Activated naive CD4-positive, alpha-beta T cell treated with anti-CD3 and anti-CD28 coated beads for 36 hours (primary cell): ENCODE results near the gene PPP1R11. TPM values are rescaled to one million over a fixed set of nuclear protein-coding genes. Genes with fewer than 3 reads are reported as not detected.

Source experiments
- CTCF ChIA-PET: fragments of 350-600 bp; sonication (Branson Sonifier 250); formaldehyde crosslinking; loops from one replicate; lab custom pipeline; 2021; ENCODE audit warnings: antibody characterized with exemption; lab: Charles Lee
- DNase-seq: peaks from one replicate; pipeline ENCODE4 v3.0.0-alpha.2; 2020
- H3K27ac Mint-ChIP-seq: one replicate; pipeline ENCODE4 v1.8.0; 2021; ENCODE audit warnings: mild to moderate bottlenecking, mixed read lengths
- H3K27me3 Mint-ChIP-seq: one replicate; pipeline ENCODE4 v1.8.0; 2021; ENCODE audit warnings: low read depth, mixed read lengths
- H3K36me3 Mint-ChIP-seq: one replicate; pipeline ENCODE4 v1.8.0; 2021; ENCODE audit warnings: low read depth, mixed read lengths
- H3K4me1 Mint-ChIP-seq: one replicate; pipeline ENCODE4 v1.8.0; 2021; ENCODE audit warnings: low read depth, mixed read lengths
- H3K4me3 Mint-ChIP-seq: one replicate; pipeline ENCODE4 v1.8.0; 2021; ENCODE audit warnings: mild to moderate bottlenecking, moderate library complexity, mixed read lengths
- H3K9me3 Mint-ChIP-seq: one replicate; pipeline ENCODE4 v1.8.0; 2021; ENCODE audit warnings: mixed read lengths
- intact Hi-C: fragments of 100-400 bp; cut with micrococcal nuclease; formaldehyde crosslinking; loops from one replicate; pipeline ENCODE4 v1.15.1; 2023
- total RNA-seq, 2 experiments: library from RNA; stranded (reverse); gene quantifications; one replicate each; pipeline ENCODE4 v1.2.3, GENCODE V29; 2021

PPP1R11 gene
- total RNA-seq, 2 experiments from 2014 or later: 42.8 to 46.6 TPM

DNA sequence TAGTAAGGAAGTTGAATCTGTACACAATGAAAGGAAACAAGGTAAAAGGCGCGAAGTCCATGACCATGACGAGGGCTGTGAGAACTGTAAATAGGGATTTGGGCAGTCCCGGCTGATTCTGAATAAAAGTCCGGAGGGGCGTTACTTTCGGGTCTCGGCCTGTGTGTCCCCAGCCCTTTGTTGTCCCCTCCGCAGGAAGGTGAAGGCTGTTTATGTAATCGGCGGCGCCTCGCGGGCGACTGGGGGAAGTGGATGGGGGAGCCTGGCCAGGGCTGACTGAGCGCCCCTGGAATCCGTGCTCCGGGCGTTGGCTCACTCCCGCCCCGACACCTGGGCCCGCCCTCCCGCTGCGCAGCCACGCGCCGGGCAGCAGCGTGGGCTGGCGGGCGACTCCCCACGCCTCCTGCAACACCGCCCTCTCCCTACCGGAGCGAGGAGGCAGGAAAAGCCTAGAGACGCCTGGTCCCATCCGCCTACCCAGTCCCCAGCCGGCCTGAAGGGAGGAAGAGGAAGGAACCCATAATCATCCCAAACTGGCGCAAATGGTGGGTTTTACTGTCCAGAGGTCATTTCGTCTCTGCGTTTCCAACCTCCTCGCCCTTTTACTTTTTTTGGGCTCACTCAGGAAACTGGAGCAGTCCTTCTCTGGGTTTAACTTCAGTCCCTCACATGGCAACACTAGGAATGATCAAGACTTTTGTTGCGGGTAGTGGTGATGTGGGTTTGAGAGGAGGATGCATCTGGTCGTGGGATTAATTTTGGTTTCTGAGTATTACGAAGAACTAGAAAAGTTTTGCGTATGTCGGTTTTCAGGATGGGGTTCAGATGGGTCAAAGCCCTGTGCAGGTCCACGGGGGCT, 33.8 kb downstream of the PPP1R11 start:
- DNase-seq: peak; percentile 37
- Mint-ChIP-seq H3K27ac (no peak overlapping the region), H3K9me3 (no peaks in the 10 kb centered on the region), H3K4me1 (peaks cover 56% of the 10 kb centered on the region), H3K27me3 (peaks cover 20% of the 10 kb centered on the region), H3K4me3 (peak overlapping the region; percentile 78), H3K36me3 (no peaks in the 10 kb centered on the region)
- CTCF ChIA-PET: interaction anchor here (1.1 to 7.9 kb wide), 8 partner anchors 24 to 253 kb away, joined by 3 to 227 read pairs (median 6); partner anchors contain the start of gene PPP1R11
- intact Hi-C loops: loop anchor here (1.0 kb wide), 1 partner anchor 112 kb away; the partner anchor contains the start of gene TRIM26

DNA sequence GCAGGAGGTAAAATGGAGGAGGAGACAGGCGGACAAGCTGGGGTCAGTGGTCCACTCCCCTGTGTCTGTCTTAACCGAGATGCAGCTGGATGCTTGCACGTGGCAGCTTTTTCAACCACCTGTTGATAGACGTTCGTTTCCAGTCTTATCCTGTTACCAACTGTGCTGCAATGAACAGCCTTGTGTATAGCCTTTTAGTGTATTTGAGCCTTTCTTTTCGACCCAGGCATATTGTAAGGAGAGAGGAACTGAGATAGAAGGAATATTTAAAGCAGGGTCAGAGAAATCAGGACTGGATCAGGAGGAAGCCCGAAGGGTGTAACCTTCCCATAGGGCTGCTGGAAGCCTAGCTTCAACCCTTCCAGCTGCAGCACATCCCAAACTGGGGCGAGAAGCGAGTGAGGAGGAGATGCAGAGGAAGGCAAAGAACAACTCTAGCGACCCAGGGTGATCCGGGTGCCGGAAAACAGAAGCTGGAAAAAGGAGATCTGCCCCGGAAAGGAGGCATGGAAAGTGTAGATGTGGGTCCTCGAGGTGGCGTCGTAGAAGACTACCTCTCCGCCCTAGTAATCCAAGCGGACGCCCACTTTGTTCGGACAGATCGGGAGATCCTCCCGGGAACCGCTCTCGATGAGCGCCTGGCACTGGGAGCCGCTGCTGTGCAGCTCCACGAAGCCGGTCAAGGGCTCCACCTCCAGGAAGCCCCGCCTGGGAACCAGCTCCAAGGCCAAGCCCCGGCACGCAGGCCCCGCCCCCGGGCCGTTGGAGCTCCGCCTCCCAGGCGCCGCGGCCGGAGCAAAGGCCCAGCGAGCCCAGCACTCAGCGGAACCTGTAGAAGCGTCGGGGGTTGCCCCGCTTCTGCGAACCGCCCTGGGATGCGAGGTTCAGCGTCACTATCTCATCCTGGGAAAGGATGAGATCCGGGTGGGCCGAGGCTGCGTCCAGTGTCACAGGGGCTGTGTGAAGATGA, 34.7 kb downstream of the PPP1R11 start:
- Mint-ChIP-seq H3K27me3 (peaks cover 20% of the 10 kb centered on the region), H3K36me3 (no peaks in the 10 kb centered on the region), H3K4me1 (peaks cover 56% of the 10 kb centered on the region), H3K27ac (no peak overlapping the region), H3K4me3 (peak overlapping the region; percentile 78), H3K9me3 (no peaks in the 10 kb centered on the region)
- DNase-seq: peak; percentile 73
- intact Hi-C loops: loop anchor here (1.0 to 2.0 kb wide), 3 partner anchors 35 to 295 kb away; partner anchors contain the start of genes PPP1R11 and TRIM26
- CTCF ChIA-PET: interaction anchor here (0.6 to 7.9 kb wide), 11 partner anchors 24 to 254 kb away, joined by 3 to 227 read pairs (median 6); partner anchors contain the start of genes POLR1H and PPP1R11

DNA sequence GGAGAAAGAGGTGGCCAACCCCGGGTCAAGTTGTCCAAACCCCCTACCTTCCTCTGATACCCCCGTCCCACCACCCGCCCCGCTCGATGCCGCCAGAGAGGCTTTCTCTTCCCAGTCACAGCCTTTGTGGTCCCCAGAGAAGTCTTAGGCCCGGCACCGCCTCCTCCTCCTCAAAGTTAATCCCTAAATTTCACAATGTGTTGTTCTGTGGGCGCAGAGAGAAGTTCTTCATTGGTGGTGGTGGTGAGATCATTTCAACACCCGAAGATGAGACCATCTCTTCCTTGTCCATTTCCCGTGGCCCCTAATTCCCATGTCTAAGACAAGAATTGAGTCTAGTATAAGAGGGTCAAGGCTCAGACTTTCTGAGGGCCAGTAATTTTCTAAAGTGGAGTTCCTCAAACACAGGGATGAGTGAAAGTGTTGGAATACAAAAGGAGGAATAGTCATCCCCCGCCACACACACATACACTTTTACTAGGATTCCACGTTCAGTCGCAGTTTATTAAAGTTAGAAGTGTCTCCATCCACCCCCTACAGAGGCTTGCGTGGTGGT, 35.5 kb downstream of the PPP1R11 start:
- H3K4me1 Mint-ChIP-seq: peaks cover 51% of the 10 kb centered on the region
- H3K9me3 Mint-ChIP-seq: no peaks in the 10 kb centered on the region
- H3K36me3 Mint-ChIP-seq: no peaks in the 10 kb centered on the region
- H3K27me3 Mint-ChIP-seq: peaks cover 20% of the 10 kb centered on the region
- DNase-seq: no peak
- no peak overlapping the region for H3K27ac Mint-ChIP-seq
- CTCF ChIA-PET: interaction anchor here (1.0 to 7.9 kb wide), 17 partner anchors 8 to 154 kb away, joined by 3 to 227 read pairs (median 6); partner anchors contain the start of genes POLR1H, PPP1R11, RNF39 and TRIM40
- peak overlapping the region; percentile 78 for H3K4me3 Mint-ChIP-seq
- intact Hi-C loops: loop anchor here (2.0 kb wide), 2 partner anchors 36 to 294 kb away; partner anchors contain the start of gene PPP1R11

DNA sequence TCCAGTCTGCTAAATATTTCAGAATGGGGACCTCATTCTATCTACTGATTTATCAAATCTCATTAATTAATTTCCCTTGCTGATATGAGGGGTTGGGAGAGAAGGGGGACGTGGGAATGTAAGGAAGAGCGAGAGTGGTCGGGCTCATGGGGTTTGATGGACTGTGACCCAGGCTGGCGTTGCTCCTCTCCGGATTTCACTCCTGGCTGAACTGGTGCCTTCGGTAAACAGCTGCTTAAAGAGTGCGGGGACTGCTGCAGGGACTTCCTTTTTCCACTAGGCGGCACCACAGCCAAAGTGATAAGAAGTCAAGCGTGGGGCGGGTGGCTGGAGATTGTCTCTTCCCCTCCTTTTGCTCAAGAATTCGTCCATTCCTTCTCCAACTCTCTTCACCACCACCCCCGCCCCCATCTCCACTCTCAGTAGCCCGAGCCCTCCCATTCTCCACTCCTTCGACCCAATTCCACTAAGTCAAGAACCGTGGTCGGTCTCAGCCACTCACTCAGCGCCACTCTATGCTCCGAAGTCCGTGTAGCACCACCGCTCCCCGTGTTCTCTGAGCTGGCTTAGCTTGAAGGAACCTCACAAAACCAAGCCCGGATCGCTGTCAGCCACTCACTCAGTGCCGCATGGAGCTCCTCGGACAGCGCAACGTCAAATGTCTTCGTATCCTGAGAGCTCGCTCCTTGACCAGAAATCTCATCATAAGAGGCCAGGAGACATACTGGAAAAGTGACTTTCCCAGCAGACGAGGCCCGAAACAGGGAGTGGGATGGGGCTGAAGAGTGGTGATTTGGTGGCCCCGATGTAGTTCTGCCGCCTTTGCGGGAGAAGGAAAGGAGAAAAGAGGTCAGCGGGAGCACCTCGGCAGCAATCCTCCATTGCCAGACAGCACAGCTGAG, 36.2 kb downstream of the PPP1R11 start:
- CTCF ChIA-PET: interaction anchor here (0.9 to 7.9 kb wide), 19 partner anchors 9 to 153 kb away, joined by 3 to 227 read pairs (median 6); partner anchors contain the start of genes POLR1H, RNF39 and TRIM40
- no peaks in the 10 kb centered on the region for H3K36me3 Mint-ChIP-seq

DNA sequence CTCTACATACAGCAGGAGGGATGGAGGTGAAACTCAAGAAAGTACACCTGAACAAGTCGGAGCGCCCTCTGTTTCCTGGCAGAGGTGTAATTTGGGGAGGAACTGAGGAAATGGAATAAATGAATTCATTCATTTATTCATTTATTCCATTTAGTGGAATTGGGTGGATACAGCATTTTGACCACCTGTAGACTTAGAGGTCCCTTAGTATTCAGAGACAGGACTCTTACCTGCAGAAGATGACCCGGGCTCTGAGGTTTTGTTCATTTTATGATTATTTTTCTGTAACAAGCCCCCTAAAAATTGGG, 36.8 kb downstream of the PPP1R11 start:
- intact Hi-C loops: loop anchor here (1.0 to 2.0 kb wide), 5 partner anchors 27 to 293 kb away; partner anchors contain the start of gene PPP1R11
- H3K4me1 Mint-ChIP-seq: peaks cover 39% of the 10 kb centered on the region
- no peaks in the 10 kb centered on the region for H3K9me3 Mint-ChIP-seq
- H3K27me3 Mint-ChIP-seq: peaks cover 30% of the 10 kb centered on the region
- CTCF ChIA-PET: interaction anchor here (0.9 to 7.9 kb wide), 17 partner anchors 9 to 153 kb away, joined by 3 to 227 read pairs (median 6); partner anchors contain the start of genes POLR1H, RNF39 and TRIM40
- no peak for DNase-seq
- H3K36me3 Mint-ChIP-seq: no peaks in the 10 kb centered on the region
- H3K4me3 Mint-ChIP-seq: peak overlapping the region; percentile 78
- no peak overlapping the region for H3K27ac Mint-ChIP-seq

More for the DNA sequence above, 36.2 kb downstream of the PPP1R11 start:
- Mint-ChIP-seq H3K27me3 (peaks cover 26% of the 10 kb centered on the region), H3K4me1 (peaks cover 45% of the 10 kb centered on the region), H3K4me3 (peak overlapping the region; percentile 78), H3K9me3 (no peaks in the 10 kb centered on the region), H3K27ac (no peak overlapping the region)
- DNase-seq: peak; percentile 93
- intact Hi-C loops: loop anchor here (1.0 to 2.0 kb wide), 5 partner anchors 28 to 294 kb away; partner anchors contain the start of gene PPP1R11

DNA sequence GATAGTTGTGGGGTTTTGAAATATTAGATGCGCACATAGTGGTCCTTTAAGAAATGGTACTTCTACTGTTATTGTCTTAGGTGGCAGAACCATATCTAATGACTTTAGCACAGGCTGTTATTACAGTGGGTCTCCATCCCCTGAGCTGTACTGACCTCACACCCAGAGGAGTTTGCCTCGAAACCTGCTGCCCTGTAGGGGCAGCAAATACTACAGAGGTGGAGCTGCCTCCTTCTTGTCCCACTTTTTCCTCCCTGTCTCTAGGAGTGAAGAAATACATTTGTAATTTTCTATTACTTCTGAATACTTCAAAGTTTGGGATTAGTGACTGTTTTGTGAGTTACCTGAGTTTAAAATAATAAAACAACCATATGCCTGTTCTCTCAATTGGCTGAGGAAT, 37.7 kb downstream of the PPP1R11 start:
- DNase-seq: no peak
- Mint-ChIP-seq H3K27me3 (peaks cover 29% of the 10 kb centered on the region), H3K27ac (no peak overlapping the region), H3K4me1 (peaks cover 31% of the 10 kb centered on the region), H3K4me3 (no peak overlapping the region), H3K36me3 (no peaks in the 10 kb centered on the region), H3K9me3 (no peaks in the 10 kb centered on the region)
- CTCF ChIA-PET: interaction anchor here (1.0 to 7.9 kb wide), 5 partner anchors 9 to 87 kb away, joined by 3 to 227 read pairs (median 6); no protein-coding TSS in a partner anchor
- intact Hi-C loops: no loop called here

DNA sequence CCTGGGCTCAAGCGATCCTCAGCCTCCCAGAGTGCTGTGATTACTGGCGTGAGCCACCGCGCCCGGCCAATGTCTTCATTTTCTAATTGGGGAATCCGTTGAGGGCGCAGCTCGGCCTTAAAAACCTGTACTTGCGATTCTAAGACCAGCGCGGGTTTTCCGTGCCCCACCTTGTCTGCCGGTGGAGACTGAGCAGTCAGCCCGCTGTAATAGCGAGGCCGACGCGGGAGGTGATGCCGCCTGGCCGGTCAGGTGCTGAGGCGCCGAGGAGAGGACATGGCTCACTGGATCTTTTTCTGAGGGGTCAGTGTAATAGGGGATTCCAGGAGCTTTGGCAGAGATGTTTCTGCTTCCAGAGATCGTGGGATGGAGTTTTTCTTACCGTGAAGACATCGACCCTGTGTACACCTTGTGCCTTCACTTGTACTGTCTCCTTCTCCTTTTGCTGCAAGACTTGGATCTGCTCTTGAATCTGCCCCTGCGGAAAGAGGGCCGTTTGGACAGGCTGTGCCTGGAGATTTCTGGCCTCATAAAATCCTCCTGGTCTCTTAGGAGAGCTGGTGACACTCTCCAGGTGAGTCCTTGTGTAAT, 44.4 kb downstream of the PPP1R11 start:
- CTCF ChIA-PET: interaction anchor here (0.8 to 0.9 kb wide), 2 partner anchors 13 to 20 kb away, joined by 3 to 4 read pairs; no protein-coding TSS in a partner anchor
- no peaks in the 10 kb centered on the region for H3K9me3 Mint-ChIP-seq
- H3K27ac Mint-ChIP-seq: no peak overlapping the region
- no peak for DNase-seq
- H3K4me1 Mint-ChIP-seq: peaks cover 11% of the 10 kb centered on the region
- intact Hi-C loops: no loop called here
- no peak overlapping the region for H3K4me3 Mint-ChIP-seq
- H3K36me3 Mint-ChIP-seq: no peaks in the 10 kb centered on the region
- H3K27me3 Mint-ChIP-seq: peaks cover 26% of the 10 kb centered on the region

DNA sequence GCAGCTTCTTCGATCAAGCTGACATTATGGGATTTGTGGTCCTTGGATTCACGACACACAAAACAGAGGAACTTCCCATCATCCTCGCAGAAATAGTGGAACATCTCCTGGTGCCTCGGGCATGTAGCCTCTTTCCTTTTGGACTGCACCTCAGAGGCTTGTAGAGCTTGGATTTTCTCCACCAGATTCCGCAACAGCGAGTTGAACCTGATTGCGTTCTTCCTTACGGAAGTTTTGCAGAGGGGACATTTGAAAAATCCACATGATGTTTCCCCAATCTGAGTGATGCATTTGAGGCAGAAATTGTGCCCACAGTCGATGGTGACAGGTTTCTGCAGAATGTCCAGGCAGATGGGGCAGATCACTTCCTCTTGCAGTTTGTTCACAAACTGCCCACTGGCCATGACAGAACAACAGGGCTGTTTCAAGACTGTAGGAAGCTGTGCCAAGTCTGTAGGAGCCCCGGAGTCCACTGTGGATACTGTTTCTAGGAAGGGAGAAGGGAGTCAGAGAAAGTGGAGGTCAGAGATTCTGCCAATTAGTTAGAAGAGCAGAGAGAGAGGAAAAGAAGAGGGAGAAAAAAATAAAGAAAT, 45.5 kb downstream of the PPP1R11 start:
- Mint-ChIP-seq H3K4me3 (no peak overlapping the region), H3K9me3 (no peaks in the 10 kb centered on the region), H3K27ac (no peak overlapping the region), H3K27me3 (peaks cover 25% of the 10 kb centered on the region), H3K36me3 (no peaks in the 10 kb centered on the region), H3K4me1 (peaks cover 11% of the 10 kb centered on the region)
- DNase-seq: no peak
- CTCF ChIA-PET: interaction anchor here (0.9 to 2.9 kb wide), 2 partner anchors 12 to 18 kb away, joined by 3 to 16 read pairs; no protein-coding TSS in a partner anchor
- intact Hi-C loops: no loop called here

DNA sequence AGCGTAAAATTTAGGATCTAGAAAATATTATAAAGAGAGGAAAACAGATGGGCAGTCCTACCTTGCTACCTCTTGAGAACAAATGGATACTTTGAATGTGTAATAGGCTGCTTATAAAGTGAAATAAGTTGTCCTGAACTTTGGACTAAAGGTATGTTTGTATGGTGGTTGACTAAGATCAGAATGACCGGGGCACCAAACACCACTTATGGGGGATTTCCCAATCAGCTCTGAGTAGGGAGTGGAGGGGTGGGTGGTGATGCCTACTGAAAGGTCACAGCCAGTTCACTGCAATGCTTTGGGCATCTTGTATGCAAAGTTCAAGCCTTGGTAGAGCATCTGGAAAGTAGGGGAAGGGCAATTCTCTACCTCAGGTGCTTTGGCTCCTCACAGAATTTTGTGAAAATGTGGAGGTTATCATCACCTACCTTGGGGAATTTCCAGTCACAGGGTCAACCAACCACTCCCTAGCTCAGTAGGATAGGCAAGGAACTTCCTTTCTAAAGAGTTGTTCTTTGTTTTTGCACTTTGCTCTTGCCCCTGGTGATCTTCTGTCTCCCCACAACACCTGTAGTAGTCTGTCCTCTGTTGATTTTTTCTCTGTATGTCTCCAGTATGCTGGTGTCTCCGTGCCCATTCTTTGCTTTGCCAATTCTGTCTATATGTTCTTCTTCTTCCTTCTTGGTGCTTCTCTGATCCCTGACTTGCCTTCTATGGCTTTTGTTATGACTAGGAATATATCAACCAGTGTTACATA, 46.2 kb downstream of the PPP1R11 start, which contains the start of gene TRIM31:
Gene TRIM31 (minus strand): TSS at position 88 of the 757 bp plus-strand sequence. CDS start 285 bp downstream, outside the sequence.
- no peak within 1 kb of the TSS for H3K27ac Mint-ChIP-seq
- CTCF ChIA-PET: interaction anchor here (1.8 to 2.9 kb wide), 2 partner anchors 8 to 18 kb away, joined by 3 to 16 read pairs; no protein-coding TSS in a partner anchor
- peaks cover 20% of the 10 kb centered on the region for H3K27me3 Mint-ChIP-seq
- H3K36me3 Mint-ChIP-seq: no peaks in the 10 kb centered on the region
- H3K9me3 Mint-ChIP-seq: no peaks in the 10 kb centered on the region
- no peak for DNase-seq
- no peak within 1 kb of the TSS for H3K4me3 Mint-ChIP-seq
- intact Hi-C loops: no loop called here
- H3K4me1 Mint-ChIP-seq: peaks cover 11% of the 10 kb centered on the region
